ENCODE measurements around the gene TNFAIP8L3.

TNFAIP8L3 gene

DNA sequence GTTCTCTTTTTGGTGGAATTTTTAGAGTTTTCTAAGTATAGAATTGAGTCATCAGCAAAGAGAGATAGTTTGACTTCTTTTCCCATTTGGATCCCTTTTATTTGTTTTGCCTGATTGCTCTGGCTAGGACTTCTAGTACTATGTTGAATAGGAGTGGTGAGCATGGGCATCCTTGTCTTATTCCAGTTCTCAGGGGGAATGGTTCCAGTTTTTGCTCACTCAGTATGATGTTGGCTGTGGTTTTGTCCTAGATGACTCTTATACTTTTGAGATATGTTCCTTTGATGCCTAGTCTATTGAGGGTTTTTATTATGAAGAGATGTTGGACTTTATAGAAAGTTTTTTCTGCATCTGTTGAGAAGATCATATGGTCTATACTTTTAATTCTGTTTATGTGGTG lies 72.5 kb downstream of the TNFAIP8L3 start:
- Histone ChIP-seq H3K4me3 (ENCODE audit: low read length) (no peak overlapping the region), H3F3A (ENCODE audit: insufficient read depth, low read length) (no peaks in the 10 kb centered on the region), H3K27ac (ENCODE audit: low read length) (no peak overlapping the region), H3K4me1 (ENCODE audit: low read length) (no peaks in the 10 kb centered on the region), H3K9ac (ENCODE audit: low read length) (no peak overlapping the region), H3K9me2 (replicated peaks; ENCODE audit: insufficient read depth, low read length) (no peaks in the 10 kb centered on the region), H3K9me3 (replicated peaks; ENCODE audit: insufficient read depth, low read length) (no peaks in the 10 kb centered on the region), H2AFZ (ENCODE audit: low read length) (no peak overlapping the region), H3K36me3 (replicated peaks; ENCODE audit: insufficient read depth, low read length) (no peaks in the 10 kb centered on the region), H3K79me2 (ENCODE audit: low read length) (no peaks in the 10 kb centered on the region), H4K20me1 (ENCODE audit: insufficient read depth, low read length) (no peaks in the 10 kb centered on the region), H3K27me3 (replicated peaks; ENCODE audit: insufficient read depth, low read length) (no peaks in the 10 kb centered on the region), H3K4me2 (ENCODE audit: low read depth, low read length) (no peak overlapping the region)
- TF ChIP-seq EZH2phosphoT487 (IDR thresholded peaks at IDR 0.05; ENCODE audit: low read length) = no peak
- TF ChIP-seq EZH2 (optimal IDR thresholded peaks at IDR 0.05; ENCODE audit: low read depth, low read length) = no peak
- no peak for TF ChIP-seq CTCF (IDR thresholded peaks at IDR 0.05; ENCODE audit: low read length)
- DNase-seq = no peak

DNA sequence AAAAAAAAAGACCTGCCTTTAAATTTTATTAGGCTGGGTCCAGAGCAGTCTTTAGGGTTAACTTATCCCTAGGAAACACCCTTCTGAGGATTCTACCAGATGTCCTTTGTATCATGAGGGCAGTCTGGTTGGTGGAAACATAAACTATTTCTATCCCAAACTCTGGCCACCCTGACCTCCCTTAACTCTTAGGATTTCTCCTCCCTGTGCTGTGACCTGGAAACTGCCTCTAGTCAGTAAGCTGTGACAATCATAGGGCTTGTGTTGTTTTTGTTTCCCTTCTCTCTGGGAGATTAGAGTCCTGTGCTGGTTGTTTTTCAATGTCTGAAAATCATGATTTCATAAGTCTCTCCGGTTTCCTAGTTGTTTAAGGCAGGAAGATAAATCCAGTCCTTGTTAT lies 78.1 kb downstream of the TNFAIP8L3 start:
- H3K9me2 ChIP-seq (replicated peaks; ENCODE audit: insufficient read depth, low read length) = no peaks in the 10 kb centered on the region
- no peaks in the 10 kb centered on the region for H3K4me1 ChIP-seq (ENCODE audit: low read length)
- no peak for DNase-seq
- H3F3A ChIP-seq (ENCODE audit: insufficient read depth, low read length) = no peaks in the 10 kb centered on the region
- H2AFZ ChIP-seq (ENCODE audit: low read length) = no peak overlapping the region
- no peaks in the 10 kb centered on the region for H3K9me3 ChIP-seq (replicated peaks; ENCODE audit: insufficient read depth, low read length)
- H3K27ac ChIP-seq (ENCODE audit: low read length) = no peak overlapping the region
- H3K4me2 ChIP-seq (ENCODE audit: low read depth, low read length) = no peak overlapping the region
- no peaks in the 10 kb centered on the region for H4K20me1 ChIP-seq (ENCODE audit: insufficient read depth, low read length)
- TF ChIP-seq CTCF (IDR thresholded peaks at IDR 0.05; ENCODE audit: low read length) (no peak), EZH2phosphoT487 (IDR thresholded peaks at IDR 0.05; ENCODE audit: low read length) (no peak), EZH2 (optimal IDR thresholded peaks at IDR 0.05; ENCODE audit: low read depth, low read length) (no peak)
- no peaks in the 10 kb centered on the region for H3K36me3 ChIP-seq (replicated peaks; ENCODE audit: insufficient read depth, low read length)
- no peaks in the 10 kb centered on the region for H3K27me3 ChIP-seq (replicated peaks; ENCODE audit: insufficient read depth, low read length)
- H3K79me2 ChIP-seq (ENCODE audit: low read length) = no peaks in the 10 kb centered on the region
- H3K9ac ChIP-seq (ENCODE audit: low read length) = no peak overlapping the region
- no peak overlapping the region for H3K4me3 ChIP-seq (ENCODE audit: low read length)

GRCh38 chr15:51011212-51011611 lies 83.5 kb downstream of the TNFAIP8L3 start:
- Histone ChIP-seq H3K4me1 (ENCODE audit: low read length) (no peaks in the 10 kb centered on the region), H3K36me3 (replicated peaks; ENCODE audit: insufficient read depth, low read length) (no peaks in the 10 kb centered on the region), H3K4me2 (ENCODE audit: low read depth, low read length) (no peak overlapping the region), H3K9me3 (replicated peaks; ENCODE audit: insufficient read depth, low read length) (no peaks in the 10 kb centered on the region), H3K9ac (ENCODE audit: low read length) (no peak overlapping the region), H3K4me3 (ENCODE audit: low read length) (no peak overlapping the region), H3K79me2 (ENCODE audit: low read length) (no peaks in the 10 kb centered on the region), H2AFZ (ENCODE audit: low read length) (no peak overlapping the region), H4K20me1 (ENCODE audit: insufficient read depth, low read length) (no peaks in the 10 kb centered on the region), H3F3A (ENCODE audit: insufficient read depth, low read length) (no peaks in the 10 kb centered on the region), H3K9me2 (replicated peaks; ENCODE audit: insufficient read depth, low read length) (no peaks in the 10 kb centered on the region), H3K27ac (ENCODE audit: low read length) (no peak overlapping the region), H3K27me3 (replicated peaks; ENCODE audit: insufficient read depth, low read length) (no peaks in the 10 kb centered on the region)
- no peak for TF ChIP-seq EZH2phosphoT487 (IDR thresholded peaks at IDR 0.05; ENCODE audit: low read length)
- TF ChIP-seq CTCF (IDR thresholded peaks at IDR 0.05; ENCODE audit: low read length) = no peak
- no peak for TF ChIP-seq EZH2 (optimal IDR thresholded peaks at IDR 0.05; ENCODE audit: low read depth, low read length)
- no peak for DNase-seq

Measured in MM.1S (cell line).